K562 (cell line): Measurements from ENCODE around the gene MTG2. TPM values are rescaled to one million over a fixed set of nuclear protein-coding genes. Genes with fewer than 3 reads are reported as not detected.

Experiments used
- ATAC-seq: fragments of 200-7000 bp; cut with Tn5 transposase; 3 replicates; pipeline ENCODE4 v1.9.1; 2020; ENCODE audit warnings: moderate library complexity
- BruUV-seq: library from RNA; stranded (reverse); fragments of 400-500 nt; replicated peaks from 2 replicates; lab custom pipeline; 2021; lab: Mats Ljungman, UMichigan
- CTCF ChIA-PET: fragments of 300-600 bp; formaldehyde crosslinking; extraction: SDS; loops from one replicate; lab custom pipeline; 2021; ENCODE audit warnings: low intra/inter-chr PET ratio; lab: Yijun Ruan, JAX
- POLR2A ChIA-PET: fragments of 300-600, 350-650 bp; sonication (Branson Sonifier 250); formaldehyde crosslinking; extraction: SDS; loops from one replicate; lab custom pipeline; 2021; ENCODE audit warnings: antibody characterized with exemption, inconsistent platforms; lab: Yijun Ruan, JAX
- DNase-seq, 4 experiments: peaks; one replicate each; pipeline versions ENCODE4 v3.0.0 to v3.0.0-alpha.2; 2011 to 2018; ENCODE audit warnings: low spot score in 3 of 4, mixed read lengths in 3 of 4; ENCODE audit errors: extremely low read depth in 1 of 4
- FAIRE-seq: peaks from 2 replicates; lab custom pipeline; 2011; peaks lifted over from hg19 to GRCh38; lab: Jason Lieb, UNC
- H2AFZ ChIP-seq: 2 replicates; pipeline ENCODE4 v1.6.0; 2011; ENCODE audit warnings: low read depth, low read length, control low read depth, inconsistent platforms
- H3K27ac ChIP-seq: fragments of 200-600 bp; 3 replicates; pipeline ENCODE4 v1.8.0; 2011; ENCODE audit warnings: low read depth, mild to moderate bottlenecking, control low read depth, inconsistent platforms, low read length, moderate library complexity, mixed read lengths; ENCODE audit errors: extremely low read depth
- H3K27me3 ChIP-seq, 2 experiments: fragments of 300-600 bp in 1 of 2; 2 replicates in 1 of 2; 3 replicates in 1 of 2; pipeline versions ENCODE4 v1.6.0 to v1.8.0; 2011; ENCODE audit warnings: inconsistent platforms in 2 of 2, low read length in 2 of 2, mild to moderate bottlenecking in 1 of 2, mixed read lengths in 1 of 2, moderate library complexity in 1 of 2; ENCODE audit not compliant: control insufficient read depth in 2 of 2, insufficient read depth in 2 of 2
- H3K36me3 ChIP-seq: fragments of 300-600 bp; 3 replicates; pipeline ENCODE4 v1.8.0; 2011; ENCODE audit warnings: mild to moderate bottlenecking, low read length, inconsistent platforms; ENCODE audit not compliant: control insufficient read depth, insufficient read depth
- H3K4me1 ChIP-seq, 2 experiments: fragments of 200-600 bp in 1 of 2; replicated peaks in 1 of 2; 2 replicates in 1 of 2; 3 replicates in 1 of 2; pipeline versions ENCODE4 v1.5.1 to v1.8.0; 2011; ENCODE audit warnings: inconsistent platforms in 2 of 2, low read length in 2 of 2, mild to moderate bottlenecking in 1 of 2, mixed read lengths in 1 of 2, moderate library complexity in 1 of 2; ENCODE audit not compliant: control insufficient read depth in 2 of 2, insufficient read depth in 2 of 2
- H3K4me2 ChIP-seq: 2 replicates; pipeline ENCODE4 v1.6.1; 2011; ENCODE audit warnings: low read length, control low read depth, inconsistent platforms, mixed read lengths; ENCODE audit not compliant: insufficient read depth
- H3K4me3 ChIP-seq: fragments of 200-600 bp; sonication (generic), shearing (Covaris generic); 2 replicates; pipeline ENCODE4 v1.5.1; 2016; ENCODE audit warnings: control low read depth, inconsistent platforms
- H3K79me2 ChIP-seq: fragments of 200-600 bp; 3 replicates; pipeline ENCODE4 v1.8.0; 2011; ENCODE audit warnings: low read length, inconsistent platforms; ENCODE audit not compliant: control insufficient read depth, insufficient read depth
- H3K9ac ChIP-seq, 2 experiments: 2 replicates each; pipeline versions ENCODE4 v1.6.0 to v1.6.1; 2011; ENCODE audit warnings: low read depth in 2 of 2, low read length in 2 of 2, control low read depth in 1 of 2, inconsistent platforms in 1 of 2, mild to moderate bottlenecking in 1 of 2, mixed read lengths in 1 of 2; ENCODE audit not compliant: insufficient read depth in 1 of 2
- H3K9me1 ChIP-seq: one replicate; pipeline ENCODE4 v1.6.0; 2011; ENCODE audit warnings: inconsistent platforms, mild to moderate bottlenecking, low read length, moderate library complexity; ENCODE audit not compliant: control insufficient read depth, insufficient read depth
- H3K9me3 ChIP-seq: replicated peaks from 2 replicates; pipeline ENCODE4 v1.5.1; 2011; ENCODE audit warnings: low read depth, low read length, inconsistent platforms; ENCODE audit not compliant: control insufficient read depth, insufficient read depth
- H4K20me1 ChIP-seq: replicated peaks from 2 replicates; pipeline ENCODE4 v1.6.1; 2011; ENCODE audit warnings: low read length, inconsistent platforms, mixed read lengths; ENCODE audit not compliant: control insufficient read depth, insufficient read depth
- CTCF ChIP-seq, 3 experiments: IDR thresholded peaks in 2 of 3; conservative IDR thresholded peaks in 1 of 3; 2 replicates each; pipeline ENCODE4 v1.5.1; 2011 to 2012; ENCODE audit warnings: low read length in 3 of 3, mild to moderate bottlenecking in 3 of 3, control low read depth in 2 of 3, improper control_type of control experiment in 1 of 3, inconsistent platforms in 1 of 3, low read depth in 1 of 3, mixed read lengths in 1 of 3, moderate library complexity in 1 of 3; ENCODE audit not compliant: insufficient read depth in 2 of 3
- POLR2G ChIP-seq: fragments of 200-400 bp; formaldehyde crosslinking; IDR thresholded peaks from 2 replicates; pipeline ENCODE4 v1.6.1; 2017; ENCODE audit warnings: low read depth, mild to moderate bottlenecking, antibody characterized with exemption, low read length, moderate library complexity
- POLR3G ChIP-seq: IDR thresholded peaks from 2 replicates; pipeline ENCODE4 v1.6.1; 2011; ENCODE audit not compliant: insufficient read length, insufficient replicate concordance; ENCODE audit errors: extremely low read depth
- ZBTB33 ChIP-seq: sonication (generic); formaldehyde crosslinking; IDR thresholded peaks from 2 replicates; pipeline ENCODE4 v1.8.1; 2023; ENCODE audit warnings: mild to moderate bottlenecking, missing genetic modification reagents
- WGBS: fragments of 100-300 bp; shearing (Covaris generic); methylation state at CpG from one replicate; pipeline ENCODE4 v1.1.6; 2016; ENCODE audit warnings: low coverage, mixed read lengths; ENCODE audit not compliant: insufficient coverage; ENCODE audit errors: missing lambda C conversion rate; 5-methylcytosine and 5-hydroxymethylcytosine counted together
- in situ Hi-C: fragments of 300-500 bp; cut with MboI; formaldehyde crosslinking; loops from 4 replicates; pipeline ENCODE4 v1.15.0; 2018; ENCODE audit warnings: inconsistent platforms, mixed read lengths
- intact Hi-C: fragments of 100-400 bp; cut with micrococcal nuclease; formaldehyde crosslinking; loops from 2 replicates; pipeline ENCODE4 v1.14.2; 2022
- polyA plus RNA-seq, 8 experiments: library from polyadenylated mRNA; depleted of rRNA in 4 of 8; stranded (reverse) in 5 of 8; unstranded in 3 of 8; fragments of >200 nt; fragmentation: Nextera tagmentation in 2 of 8; fragmentation: Illumina TruSeq in 1 of 8; extraction: Ambion mirVana in 2 of 8; extraction: Trizol in 1 of 8; gene quantifications; 2 replicates each; pipeline versions ENCODE4 v1.2.1 to v1.2.3, GENCODE V29; 2011 to 2014; ENCODE audit warnings: inconsistent platforms in 1 of 8, missing spikeins in 1 of 8
- total RNA-seq, 7 experiments: library from RNA; depleted of rRNA in 6 of 7; stranded (reverse); fragments of >200 nt in 6 of 7; fragmentation: Illumina TruSeq in 2 of 7; extraction: Trizol in 2 of 7; gene quantifications; 2 replicates each; pipeline versions ENCODE4 v1.2.1 to v1.2.3, GENCODE V29; 2011 to 2021; ENCODE audit warnings: low replicate concordance in 1 of 7

MTG2 gene
- total and polyA plus RNA-seq, 9 of the 15 experiments (the other 6 are each of a cell fraction or from before 2014, with no cell fraction given) = 8.7 to 67.5 (median 44.5) TPM

GRCh38 chr20:62133864-62134263 lies 49.0 kb upstream of the MTG2 start:
- in situ Hi-C loops (no loop called here), intact Hi-C loops (no loop called here)
- H3K9ac ChIP-seq = no peak overlapping the region
- H3K4me3 ChIP-seq = no peak overlapping the region
- ChIA-PET CTCF (no interaction called here), POLR2A (interaction anchor here (1.1 to 7.8 kb wide), 3 partner anchors 9 to 123 kb away, joined by 4 to 78 read pairs (median 7); partner anchors contain the start of genes LSM14B and TAF4)
- no TSS peak for BruUV-seq
- peaks cover 20% of the 10 kb centered on the region for H4K20me1 ChIP-seq
- peaks cover 97% of the 10 kb centered on the region for H3K36me3 ChIP-seq
- DNase-seq (no peak), FAIRE-seq (no peak), ATAC-seq (peak; percentile 33)
- H3K9me3 ChIP-seq = no peaks in the 10 kb centered on the region
- no peak overlapping the region for H2AFZ ChIP-seq
- H3K4me2 ChIP-seq = no peak overlapping the region
- no peaks in the 10 kb centered on the region for H3K9me1 ChIP-seq
- H3K27ac ChIP-seq = no peak overlapping the region
- H3K79me2 ChIP-seq = 0 out of 3 replicates have a peak, but pooled peaks cover 2% of the 10 kb centered on the region
- 90% methylated on average over 12 of the region's 12 CpGs for WGBS
- no peaks in the 10 kb centered on the region for H3K27me3 ChIP-seq
- peaks cover 0 to 4% of the 10 kb centered on the region in 2 experiments; a peak in 1 of 5 replicates for H3K4me1 ChIP-seq
- TF ChIP-seq POLR3G = no peak
- peak; percentile 31; the same call in 1 of the 2 replicates for TF ChIP-seq POLR2G
- peak; percentile 39; the same call in 1 of the 2 replicates for TF ChIP-seq ZBTB33 (CRISPR knock-in tag)
- peak; percentile 12 to 18 (median 16); a peak in 3 of 6 replicates for TF ChIP-seq CTCF (IDR thresholded peaks at IDR 0.05 in 2 of 3, conservative IDR thresholded peaks at IDR 0.05 in 1 of 3; ENCODE audit: insufficient read depth in 2 of 3, low read depth in 1 of 3, low read length in 3 of 3)
- TF ChIP-seq, all 486 proteins: peak for 3
